GM18861 (cell line): ENCODE measurements around the gene PRPF31.

Source experiments
- ATAC-seq: cut with Tn5 transposase; IDR thresholded peaks from one replicate; pipeline ENCODE4 v1.9.1; 2021; ENCODE audit not compliant: unreplicated experiment

PRPF31 gene

DNA sequence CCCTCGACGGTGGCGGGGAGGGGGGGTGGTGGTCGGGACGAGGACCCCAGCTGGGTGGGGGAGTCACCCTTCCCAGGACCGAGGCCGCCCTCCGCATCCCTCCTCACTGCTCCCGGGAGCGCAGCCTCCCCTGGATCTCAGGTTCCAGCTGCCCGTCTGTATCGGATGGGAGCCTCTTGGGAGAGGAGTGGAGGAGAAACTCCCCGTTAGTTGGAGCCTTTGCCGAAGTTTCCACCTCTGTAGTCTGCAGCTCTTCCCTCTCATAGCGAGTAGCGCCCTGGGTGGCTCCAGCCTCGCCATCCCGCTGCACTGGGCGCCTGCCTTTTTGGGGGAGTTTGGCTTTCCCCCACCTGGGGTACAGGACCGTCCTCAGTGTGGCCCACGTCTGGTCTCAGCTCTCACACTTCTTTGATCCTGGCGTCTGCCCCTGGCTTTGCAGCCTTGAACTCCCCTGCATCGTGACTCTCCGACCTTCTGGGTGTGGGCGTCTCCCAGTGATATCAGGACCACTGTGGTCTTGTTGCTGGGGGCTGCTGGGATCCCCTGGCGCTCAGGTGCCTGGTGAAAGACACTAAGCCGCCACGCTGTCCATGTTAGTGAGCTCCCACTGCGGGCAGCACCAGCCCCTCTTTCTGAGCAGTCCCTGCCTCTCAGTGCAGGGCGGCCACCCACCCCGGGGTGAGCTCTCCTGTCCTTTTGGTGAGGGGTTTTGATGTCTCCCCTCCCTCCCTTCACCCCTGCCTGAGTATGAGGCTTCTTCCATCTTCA lies 23.1 kb downstream of the PRPF31 start:
- no peak for ATAC-seq

DNA sequence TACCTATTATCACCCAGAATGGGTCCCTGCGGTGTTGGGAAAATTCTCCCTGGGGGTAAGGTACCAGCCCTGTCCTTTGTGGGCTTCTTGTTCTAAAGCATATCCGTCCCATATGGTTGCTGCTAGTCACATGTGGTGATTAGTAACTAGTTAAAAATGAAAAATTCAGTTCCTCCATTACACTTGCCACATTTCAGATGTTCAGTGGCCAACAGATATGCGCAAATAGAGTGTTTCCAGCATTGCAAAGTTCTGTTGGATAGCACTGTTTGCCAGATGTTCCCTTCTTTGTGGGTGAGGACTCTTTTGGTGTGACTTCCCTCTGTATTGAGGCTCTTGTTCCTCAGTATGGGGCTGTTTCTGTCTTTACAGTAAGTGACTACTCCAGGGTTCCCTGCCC lies 25.8 kb downstream of the PRPF31 start:
- ATAC-seq: no peak

DNA sequence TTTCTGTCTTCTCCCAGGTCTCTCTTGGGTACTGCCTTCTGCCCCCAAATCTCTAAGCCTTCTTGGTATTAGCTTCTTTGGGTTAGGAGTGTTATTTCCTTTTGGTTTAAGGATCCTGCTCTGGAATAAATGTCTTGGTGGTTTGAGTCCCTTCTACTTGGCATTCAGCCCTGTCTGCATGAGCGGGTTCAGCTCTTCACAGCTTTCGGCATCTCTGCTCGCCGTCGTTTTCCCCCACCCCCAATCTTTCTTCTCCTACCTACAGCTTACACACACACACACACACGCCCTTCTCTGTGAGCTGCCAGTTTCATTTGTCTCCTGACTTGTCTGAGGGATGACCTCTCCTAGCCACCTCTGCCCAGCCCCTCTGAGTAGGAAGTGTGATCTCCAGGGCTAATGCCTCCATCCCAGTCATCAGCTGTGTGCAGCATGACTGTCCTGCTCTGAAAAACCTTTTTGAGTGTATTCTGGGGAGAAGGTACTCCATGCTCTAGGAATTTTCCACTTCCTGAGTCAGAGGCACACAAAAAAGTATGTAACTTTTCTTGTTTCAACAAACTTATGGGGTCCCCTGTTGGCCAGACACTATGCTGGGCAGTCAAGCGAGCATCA lies 26.7 kb downstream of the PRPF31 start:
- no peak for ATAC-seq

DNA sequence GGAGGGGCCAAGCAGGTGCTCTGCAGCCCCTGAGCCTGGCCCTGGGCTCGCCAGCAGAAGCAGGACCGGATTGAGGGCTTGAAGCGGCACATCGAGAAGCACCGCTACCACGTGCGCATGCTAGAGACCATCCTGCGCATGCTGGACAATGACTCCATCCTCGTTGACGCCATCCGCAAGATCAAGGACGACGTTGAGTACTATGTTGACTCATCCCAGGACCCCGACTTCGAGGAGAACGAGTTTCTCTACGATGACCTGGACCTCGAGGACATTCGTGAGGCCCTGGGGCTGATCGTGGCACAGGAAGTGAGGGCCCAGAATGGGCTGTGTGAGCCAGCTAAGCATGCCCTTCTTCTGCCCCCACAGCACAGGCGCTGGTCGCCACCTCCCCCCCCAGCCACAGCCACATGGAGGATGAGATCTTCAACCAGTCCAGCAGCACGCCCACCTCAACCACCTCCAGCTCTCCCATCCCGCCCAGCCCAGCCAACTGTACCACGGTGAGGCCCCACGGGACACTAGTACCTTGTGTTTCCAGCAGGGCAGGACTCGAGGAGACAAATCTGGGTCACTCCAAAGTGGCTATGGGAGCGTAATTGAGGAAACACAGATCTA lies 30.1 kb downstream of the PRPF31 start:
- no peak for ATAC-seq

DNA sequence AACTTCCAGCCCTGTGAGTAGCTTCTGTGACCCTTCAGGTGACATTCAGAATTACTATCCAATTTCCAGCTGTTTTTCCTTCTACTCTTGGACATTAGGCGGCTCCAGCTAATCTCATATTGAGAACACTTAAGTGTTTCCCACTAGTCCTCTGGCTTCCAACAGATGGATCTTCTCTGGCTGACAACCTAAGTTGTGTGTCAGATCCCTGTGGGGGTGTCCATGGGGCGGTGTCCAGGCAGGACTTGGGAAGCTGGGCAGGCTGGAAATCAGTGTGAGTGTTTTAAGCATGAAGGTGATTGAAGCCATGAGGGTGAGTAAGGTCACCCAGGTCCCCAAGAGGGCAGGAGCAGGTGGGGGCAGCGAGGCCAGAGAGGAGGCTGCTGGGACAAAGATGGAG lies 32.1 kb downstream of the PRPF31 start:
- ATAC-seq: no peak

DNA sequence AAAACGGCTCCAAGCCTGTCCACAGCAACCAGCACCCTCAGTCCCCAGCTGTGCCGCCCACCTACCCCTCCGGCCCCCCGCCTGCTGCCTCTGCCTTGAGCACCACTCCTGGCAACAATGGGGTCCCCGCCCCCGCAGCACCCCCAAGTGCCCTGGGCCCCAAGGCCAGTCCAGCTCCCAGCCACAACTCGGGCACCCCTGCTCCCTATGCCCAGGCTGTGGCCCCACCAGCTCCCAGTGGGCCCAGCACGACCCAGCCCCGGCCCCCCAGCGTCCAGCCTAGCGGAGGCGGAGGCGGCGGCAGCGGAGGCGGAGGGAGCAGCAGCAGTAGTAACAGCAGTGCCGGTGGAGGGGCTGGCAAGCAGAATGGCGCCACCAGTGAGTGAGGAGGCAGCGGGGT lies 32.6 kb downstream of the PRPF31 start:
- no peak for ATAC-seq

DNA sequence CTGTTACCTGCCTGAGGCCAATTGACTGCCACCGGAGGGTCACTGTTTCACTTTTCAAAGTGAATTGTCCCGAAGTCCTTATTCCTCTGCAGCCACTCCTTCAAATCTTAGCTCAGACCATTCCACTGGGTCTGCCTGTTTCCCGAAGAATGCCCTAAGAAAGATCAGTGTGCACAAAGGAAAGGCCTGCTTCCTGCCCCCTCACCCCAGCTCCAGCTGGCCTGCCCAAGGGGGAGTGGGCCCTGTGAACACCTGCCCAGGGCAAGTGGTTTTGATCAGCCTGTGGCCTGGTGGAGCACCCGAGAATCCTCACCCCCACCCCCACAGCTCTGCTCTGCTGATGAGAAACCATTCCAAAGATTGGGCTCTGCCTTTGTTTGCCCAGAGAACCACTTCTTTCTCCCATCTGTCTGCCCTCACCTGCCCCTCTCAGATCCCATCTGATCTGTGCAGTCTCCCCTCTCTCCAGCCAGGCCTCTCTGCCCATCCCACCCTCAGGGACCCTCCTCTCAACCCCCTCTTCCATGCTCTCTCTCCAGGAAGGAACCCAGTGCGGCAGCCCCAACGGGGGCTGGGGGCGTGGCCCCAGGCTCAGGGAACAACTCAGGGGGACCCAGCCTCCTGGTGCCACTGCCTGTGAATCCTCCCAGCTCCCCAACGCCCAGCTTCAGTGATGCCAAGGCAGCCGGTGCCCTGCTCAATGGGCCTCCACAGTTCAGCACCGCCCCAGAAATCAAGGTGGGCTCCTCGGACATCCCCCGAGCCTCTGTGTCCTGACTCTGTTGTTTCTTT lies 33.7 kb downstream of the PRPF31 start:
- no peak for ATAC-seq

DNA sequence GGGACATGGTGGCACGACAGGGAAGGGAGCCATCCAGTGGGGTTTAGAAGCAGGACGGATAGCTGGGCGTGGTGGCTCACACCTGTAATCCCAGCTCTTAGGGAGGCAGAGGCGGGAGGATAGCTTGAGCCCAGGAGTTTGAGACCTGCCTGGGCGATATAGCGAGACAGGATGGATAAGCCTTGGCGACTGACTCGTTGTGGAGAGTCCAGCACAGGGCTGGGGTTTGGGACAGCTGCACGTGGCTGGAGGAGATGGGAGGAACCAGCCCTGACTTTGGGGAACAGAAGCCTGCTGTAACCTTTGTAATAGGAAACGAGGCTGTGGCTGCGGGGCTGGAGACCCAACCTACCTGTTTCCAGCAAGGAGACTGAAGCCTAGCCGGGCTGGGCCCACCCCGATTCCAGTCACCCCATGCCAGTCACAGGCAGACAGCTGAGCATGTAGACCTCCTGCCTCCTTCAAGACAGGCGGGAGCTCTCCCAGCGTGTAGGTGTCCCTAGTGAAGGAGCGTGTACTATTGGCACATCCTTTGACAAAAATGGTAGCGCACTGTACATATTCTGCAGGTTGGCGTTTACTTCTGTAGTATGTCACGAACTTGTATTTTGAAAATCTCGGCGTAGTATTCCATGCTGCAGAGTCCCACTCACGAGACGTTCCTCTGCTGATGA lies 35.9 kb downstream of the PRPF31 start:
- ATAC-seq: no peak

DNA sequence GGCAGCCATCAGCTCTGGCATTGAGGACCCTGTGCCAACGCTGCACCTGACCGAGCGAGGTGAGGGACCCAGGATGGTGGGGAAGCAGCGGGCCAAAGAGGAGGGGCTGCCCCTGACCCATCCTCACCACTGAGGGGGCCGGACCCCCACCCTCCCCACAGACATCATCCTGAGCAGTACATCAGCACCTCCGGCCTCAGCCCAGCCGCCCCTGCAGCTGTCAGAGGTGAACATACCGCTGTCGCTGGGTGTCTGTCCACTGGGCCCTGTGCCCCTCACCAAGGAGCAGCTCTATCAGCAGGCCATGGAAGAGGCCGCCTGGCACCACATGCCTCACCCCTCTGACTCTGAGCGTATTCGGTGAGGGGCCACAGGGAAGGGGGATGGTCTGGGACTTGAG lies 36.7 kb downstream of the PRPF31 start:
- ATAC-seq: no peak

DNA sequence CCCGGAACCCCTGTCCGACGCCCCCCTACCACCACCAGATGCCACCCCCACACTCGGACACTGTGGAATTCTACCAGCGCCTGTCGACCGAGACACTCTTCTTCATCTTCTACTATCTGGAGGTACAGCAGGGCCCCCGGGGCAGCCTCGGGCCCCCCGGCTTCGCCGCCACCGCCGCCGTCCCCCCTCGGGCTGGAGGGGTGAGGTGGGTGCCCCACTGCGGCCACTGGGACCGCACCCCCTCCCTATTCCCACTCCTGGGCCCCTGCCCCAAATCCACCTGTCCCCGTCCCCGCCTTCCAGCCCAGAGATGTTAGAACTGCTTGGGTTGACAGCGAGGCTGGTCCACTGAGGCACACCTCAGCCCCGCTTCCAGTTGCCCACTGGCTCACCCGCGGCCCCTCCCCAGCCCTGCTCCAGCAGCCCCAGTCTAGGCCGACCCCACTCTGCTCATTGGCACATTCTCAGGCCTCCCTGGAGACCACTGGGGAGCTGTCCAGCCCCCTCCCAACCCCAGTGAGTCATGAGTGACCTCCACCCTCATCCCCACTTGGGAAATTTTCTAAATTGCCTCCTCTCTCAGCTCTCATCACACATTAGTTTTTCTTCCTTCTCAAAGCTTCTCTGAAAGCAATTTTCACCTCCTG lies 37.4 kb downstream of the PRPF31 start:
- no peak for ATAC-seq

DNA sequence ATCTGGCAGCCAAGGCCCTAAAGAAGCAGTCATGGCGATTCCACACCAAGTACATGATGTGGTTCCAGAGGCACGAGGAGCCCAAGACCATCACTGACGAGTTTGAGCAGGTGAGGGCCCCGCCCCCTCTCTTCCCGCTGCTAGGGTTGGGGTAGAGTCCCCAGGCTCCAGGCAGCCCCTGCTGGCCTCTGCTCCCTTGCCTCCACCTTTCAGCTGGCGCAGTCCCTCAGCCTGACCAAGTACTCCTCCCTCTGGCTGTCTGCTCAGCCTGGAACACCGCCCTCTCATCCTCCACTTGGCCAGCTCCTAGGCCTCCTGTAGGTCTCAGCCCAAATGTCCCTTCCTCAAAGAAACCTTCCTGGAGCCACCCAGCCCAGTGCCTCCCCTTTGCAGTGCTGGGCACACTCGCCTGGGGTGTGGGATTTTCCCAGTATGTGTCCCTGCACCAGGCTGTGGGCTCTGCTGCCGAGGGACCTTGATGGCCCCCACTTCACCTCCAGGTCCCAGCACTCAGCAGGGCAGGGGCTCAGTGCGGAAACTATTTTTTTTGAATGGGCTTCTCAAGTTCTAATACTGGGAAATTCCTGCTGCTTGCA lies 38.3 kb downstream of the PRPF31 start:
- no peak for ATAC-seq

DNA sequence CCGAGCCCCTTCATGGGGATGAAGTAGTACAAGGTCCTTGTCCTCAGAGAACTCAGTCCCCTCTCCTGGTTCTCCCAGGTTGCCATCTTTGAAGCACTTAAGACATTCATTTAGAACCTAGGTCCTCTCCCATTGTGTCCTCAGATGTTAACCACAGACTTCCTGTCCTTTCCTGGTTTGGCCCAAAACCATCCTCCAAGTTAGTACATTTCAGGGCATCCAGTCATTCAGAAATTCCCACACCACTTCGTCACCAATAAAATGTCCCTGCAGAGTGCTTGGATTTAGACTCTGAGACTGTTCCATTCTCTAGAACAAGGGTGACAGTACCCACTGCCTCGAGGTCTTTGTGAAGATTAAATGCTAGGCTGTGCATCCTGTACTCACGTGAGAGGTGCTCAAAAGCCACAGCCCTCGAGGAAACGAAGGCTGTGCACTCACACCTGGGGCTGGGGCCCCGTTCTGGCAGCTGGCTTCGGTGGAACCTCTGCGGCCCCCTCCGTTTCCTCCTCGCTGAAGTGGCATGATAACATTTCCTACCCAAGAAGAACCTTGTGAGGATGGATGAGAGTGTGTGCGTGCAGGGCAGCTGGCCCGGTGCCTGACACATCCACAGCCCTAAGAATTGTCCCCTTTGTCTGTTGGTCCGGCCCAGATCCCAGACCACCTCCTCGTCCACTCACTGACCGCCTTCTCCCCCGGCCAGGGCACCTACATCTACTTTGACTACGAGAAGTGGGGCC lies 39.2 kb downstream of the PRPF31 start:
- ATAC-seq: no peak

DNA sequence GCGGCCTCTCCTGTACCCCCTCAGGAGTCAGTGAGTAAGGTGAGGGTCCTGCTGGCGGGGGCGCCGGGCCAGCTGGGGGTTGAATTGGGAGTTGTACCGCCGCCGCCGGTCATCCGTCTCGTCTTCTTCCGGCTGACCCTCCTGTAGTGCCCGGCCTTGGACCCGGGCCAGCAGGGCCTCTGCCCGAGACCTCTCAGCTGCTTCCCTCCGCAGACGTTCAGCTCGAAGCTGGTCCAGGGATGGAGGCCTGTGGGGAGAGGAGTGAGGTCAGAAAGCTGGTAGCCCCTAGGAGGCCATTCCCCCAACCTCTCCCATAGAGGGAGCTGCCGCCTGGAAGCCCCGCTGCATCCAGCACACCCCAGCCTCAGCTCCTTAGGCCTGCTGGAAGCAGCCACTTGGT lies 40.1 kb downstream of the PRPF31 start:
- ATAC-seq: no peak

DNA sequence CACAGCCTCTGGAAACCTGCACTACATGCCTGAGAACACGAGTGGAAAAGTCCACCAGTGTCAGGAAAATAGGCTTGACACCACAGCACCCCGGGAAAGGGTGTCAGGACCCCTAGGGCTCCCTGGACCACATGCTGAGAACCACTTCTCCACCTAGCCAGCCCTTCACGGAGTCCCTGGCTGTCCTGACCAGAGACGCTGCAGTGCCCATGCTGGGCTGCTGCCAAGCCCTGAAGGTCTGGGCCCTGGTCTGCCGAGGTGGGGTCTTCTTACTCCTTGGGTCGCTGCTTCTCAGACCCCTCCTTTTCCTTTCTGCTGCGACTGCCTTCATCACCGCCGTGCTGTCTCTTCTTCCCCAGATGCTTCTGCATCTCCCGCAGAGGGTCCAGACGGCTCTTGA lies 40.9 kb downstream of the PRPF31 start:
- no peak for ATAC-seq

DNA sequence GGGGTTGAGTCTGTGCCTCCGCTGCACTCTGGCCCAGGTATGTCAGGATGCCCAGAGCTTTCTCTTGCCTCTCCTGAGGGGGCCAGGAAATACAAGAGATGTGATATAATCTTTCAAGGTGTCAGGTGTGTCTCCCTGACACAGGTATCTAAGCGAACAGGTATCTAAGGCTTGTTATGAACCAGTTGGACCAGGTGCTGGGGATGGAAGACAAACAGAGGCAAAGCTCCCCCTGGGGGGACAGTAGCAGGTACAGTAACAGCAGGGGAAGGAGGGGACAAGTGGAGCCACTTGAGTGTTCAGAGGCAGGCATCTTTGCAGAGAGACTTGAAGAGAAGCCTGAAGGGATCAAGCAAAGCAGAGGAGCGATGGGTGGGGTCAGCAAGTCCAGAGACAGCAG lies 41.4 kb downstream of the PRPF31 start:
- no peak for ATAC-seq

DNA sequence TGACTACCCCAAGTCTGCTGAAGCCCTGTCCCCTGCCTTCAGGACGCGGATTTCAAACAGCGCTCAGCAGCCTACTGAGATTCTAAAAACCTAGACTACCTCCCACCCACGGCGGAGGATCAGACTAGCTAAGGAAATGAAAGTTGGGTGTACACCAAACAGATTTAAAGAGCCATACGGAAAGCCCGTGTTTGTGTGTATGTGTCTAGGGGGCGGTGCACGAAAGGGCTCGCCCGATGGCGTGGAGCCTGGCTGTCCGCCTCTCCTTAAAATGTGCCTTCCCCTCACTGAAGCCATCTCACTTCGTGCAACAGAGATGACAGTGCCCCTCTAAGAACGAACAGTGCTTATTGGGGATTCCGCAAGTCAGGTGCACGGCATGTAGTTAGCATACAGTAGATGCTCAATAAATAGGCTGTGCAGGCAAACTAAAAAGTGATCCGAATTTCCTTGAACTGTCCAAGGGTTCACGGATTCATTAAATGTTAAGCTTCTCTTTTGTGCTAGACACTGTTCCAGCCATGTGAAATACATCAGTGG lies 43.3 kb downstream of the PRPF31 start:
- no peak for ATAC-seq

DNA sequence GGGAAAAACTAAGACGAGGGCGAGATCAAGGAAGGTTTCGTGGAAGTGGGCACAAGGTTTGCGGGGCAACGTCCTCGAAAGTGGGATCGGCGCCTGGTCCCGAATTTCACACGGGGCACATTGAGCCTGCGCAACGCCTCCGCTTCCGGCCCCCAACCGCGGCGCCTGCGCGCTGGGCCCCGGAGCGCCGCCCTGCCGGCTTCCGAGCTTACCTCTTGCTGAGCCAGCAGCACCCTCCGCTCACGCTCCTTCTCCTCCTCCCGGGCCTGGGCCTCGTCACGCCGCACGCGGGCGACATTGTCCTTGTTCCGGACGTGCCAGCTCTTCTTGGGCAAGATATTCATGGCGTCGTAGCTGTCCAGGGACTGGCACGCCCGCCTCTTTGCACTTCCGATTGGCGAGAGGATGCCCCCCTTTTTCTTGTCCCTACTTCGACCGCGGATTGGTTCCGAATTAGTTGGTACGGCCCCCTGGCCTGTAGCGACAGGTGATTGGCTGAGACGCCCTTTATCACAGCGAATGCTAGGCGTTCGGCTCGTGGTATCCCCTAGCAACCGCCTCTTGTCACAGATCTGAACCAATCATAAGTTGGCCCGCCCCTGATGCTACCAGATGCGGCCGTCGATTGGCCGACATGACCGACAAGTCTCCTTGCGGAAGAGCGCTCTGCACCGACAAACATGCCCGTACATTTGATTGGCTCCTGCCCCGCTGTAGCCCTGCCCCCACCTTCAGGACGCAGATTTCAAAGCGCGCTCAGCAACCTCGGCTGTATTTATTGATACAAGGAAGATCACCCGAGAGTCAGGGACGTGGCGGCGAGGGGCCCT lies 44.0 kb downstream of the PRPF31 start, which contains the start of gene LENG1:
Gene LENG1 (minus strand): TSS at position 370 of the 830 bp plus-strand sequence. CDS start 26 bp downstream, at position 344.
- ATAC-seq: peak; percentile 89

DNA sequence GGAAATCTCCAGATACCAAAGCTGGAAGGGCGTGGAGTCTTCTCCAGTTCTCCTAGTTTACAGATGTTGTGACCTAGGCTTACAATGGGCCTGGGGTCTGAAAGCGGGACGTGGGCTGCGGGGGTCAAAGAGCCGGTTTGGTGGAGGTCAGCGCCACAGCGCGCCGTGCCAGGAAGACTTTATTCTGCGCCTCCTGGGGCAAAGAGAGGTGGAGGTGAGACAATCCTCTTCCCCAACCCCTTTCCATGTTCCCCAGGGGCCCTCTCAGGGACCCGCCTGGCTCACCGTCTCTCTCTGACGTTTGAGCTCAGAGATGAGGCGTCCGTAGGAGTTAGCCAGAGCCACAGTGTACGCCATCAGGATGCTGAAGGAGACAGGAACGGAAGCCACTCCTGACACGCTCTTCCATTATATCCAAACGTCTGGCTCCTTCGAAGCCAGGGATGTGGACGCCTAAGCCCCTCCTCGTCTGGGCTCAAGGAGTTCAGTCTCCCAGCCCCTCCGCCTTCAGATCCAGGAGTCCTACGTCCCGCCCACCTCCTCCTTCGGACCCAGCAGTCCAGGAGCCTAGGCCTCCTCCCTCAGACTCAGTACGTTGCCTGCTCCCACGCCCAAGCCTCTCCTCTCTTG lies 44.7 kb downstream of the PRPF31 start:
- ATAC-seq: no peak
